ENCODE results near the gene PDE8B. TPM values are rescaled to one million over a fixed set of nuclear protein-coding genes. Genes with fewer than 3 reads are reported as not detected.

Gene PDE8B
- total RNA-seq, 1 experiment from 2014 or later = 0.07 TPM

DNA sequence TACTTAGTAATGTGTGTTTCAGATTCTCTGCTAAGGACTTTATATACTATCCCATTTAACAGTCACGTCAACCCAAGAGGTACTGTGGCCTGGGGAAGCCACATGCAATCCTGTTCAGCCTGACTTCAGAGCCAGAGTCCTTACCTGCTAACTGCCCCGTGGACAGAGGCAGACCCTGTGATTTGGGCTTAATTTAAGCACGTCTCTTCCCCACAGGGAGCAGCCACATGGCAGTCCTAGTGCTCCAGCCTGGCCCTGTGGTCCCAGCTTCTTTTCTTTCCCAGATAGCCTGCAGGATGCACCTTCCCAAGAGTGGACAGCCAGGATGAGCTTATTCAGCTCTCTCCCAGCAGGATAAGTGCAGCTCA lies 71.5 kb downstream of the PDE8B start:
- no peak overlapping the region for H2BK5ac ChIP-seq (ENCODE audit: insufficient read length, low read length)
- no peaks in the 10 kb centered on the region for H3K79me1 ChIP-seq (ENCODE audit: insufficient read depth, low read depth, low read length, poor library complexity, severe bottlenecking)
- H3K27ac ChIP-seq (ENCODE audit: insufficient read length, low read depth, low read length) = no peak overlapping the region
- no peak overlapping the region for H2BK20ac ChIP-seq (ENCODE audit: low read depth, low read length, poor library complexity, severe bottlenecking)
- no peak overlapping the region for H2BK120ac ChIP-seq (ENCODE audit: low read depth, low read length, poor library complexity, severe bottlenecking)
- Mint-ChIP-seq H3K9me3 (no peaks in the 10 kb centered on the region), H3K36me3 (ENCODE audit: insufficient read depth in 1 of 3, low read depth in 3 of 3) (no peaks in the 10 kb centered on the region), H3K27me3 (ENCODE audit: low read depth) (no peaks in the 10 kb centered on the region; the same call in 1 of the 2 replicates), H3K4me1 (peaks cover 0 to 3% of the 10 kb centered on the region in 2 experiments; a peak in 3 of 4 replicates), H3K4me3 (no peak overlapping the region), H3K27ac (no peak overlapping the region)
- no peak overlapping the region for H2AK5ac ChIP-seq (ENCODE audit: insufficient read length, low read length)
- no peak overlapping the region for H3K18ac ChIP-seq (ENCODE audit: insufficient read length, low read depth, low read length)
- H3K4me1 ChIP-seq (ENCODE audit: insufficient read depth, low read length) = no peaks in the 10 kb centered on the region
- H3K9ac ChIP-seq (ENCODE audit: extremely low read depth, insufficient read length, low read length) = no peak overlapping the region
- H3K4ac ChIP-seq (ENCODE audit: low read depth, low read length) = no peak overlapping the region
- no peak for DNase-seq
- H4K5ac ChIP-seq (ENCODE audit: insufficient read length, low read depth, low read length) = no peak overlapping the region
- H3K14ac ChIP-seq (ENCODE audit: insufficient read depth, low read length) = no peak overlapping the region
- no peak overlapping the region for H3K23ac ChIP-seq (ENCODE audit: insufficient read length, low read depth, low read length)
- H2BK12ac ChIP-seq (ENCODE audit: insufficient read length, low read depth, low read length) = no peak overlapping the region
- TF ChIP-seq, protein P1, sequence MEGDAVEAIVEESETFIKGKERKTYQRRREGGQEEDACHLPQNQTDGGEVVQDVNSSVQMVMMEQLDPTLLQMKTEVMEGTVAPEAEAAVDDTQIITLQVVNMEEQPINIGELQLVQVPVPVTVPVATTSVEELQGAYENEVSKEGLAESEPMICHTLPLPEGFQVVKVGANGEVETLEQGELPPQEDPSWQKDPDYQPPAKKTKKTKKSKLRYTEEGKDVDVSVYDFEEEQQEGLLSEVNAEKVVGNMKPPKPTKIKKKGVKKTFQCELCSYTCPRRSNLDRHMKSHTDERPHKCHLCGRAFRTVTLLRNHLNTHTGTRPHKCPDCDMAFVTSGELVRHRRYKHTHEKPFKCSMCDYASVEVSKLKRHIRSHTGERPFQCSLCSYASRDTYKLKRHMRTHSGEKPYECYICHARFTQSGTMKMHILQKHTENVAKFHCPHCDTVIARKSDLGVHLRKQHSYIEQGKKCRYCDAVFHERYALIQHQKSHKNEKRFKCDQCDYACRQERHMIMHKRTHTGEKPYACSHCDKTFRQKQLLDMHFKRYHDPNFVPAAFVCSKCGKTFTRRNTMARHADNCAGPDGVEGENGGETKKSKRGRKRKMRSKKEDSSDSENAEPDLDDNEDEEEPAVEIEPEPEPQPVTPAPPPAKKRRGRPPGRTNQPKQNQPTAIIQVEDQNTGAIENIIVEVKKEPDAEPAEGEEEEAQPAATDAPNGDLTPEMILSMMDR (conservative IDR thresholded peaks at IDR 0.05) = no peak
- no peaks in the 10 kb centered on the region for H3K79me2 ChIP-seq (ENCODE audit: insufficient read depth, low read length)
- no peak overlapping the region for H4K8ac ChIP-seq (replicated peaks; ENCODE audit: insufficient read length, low read depth, low read length)
- H2BK15ac ChIP-seq (ENCODE audit: low read depth, low read length) = no peak overlapping the region
- no peak overlapping the region for H3T11ph ChIP-seq (ENCODE audit: low read length)
- no peak overlapping the region for H3K56ac ChIP-seq (ENCODE audit: insufficient read length, low read depth, low read length)
- no peaks in the 10 kb centered on the region for H3K23me2 ChIP-seq (ENCODE audit: insufficient read length, low read depth, low read length, poor library complexity, severe bottlenecking)
- no peak overlapping the region for H2AFZ ChIP-seq (ENCODE audit: low read length)
- H3K27me3 ChIP-seq (ENCODE audit: insufficient read depth, low read length) = no peaks in the 10 kb centered on the region
- no peaks in the 10 kb centered on the region for H3K9me3 ChIP-seq (ENCODE audit: control insufficient read depth, low read depth, low read length)
- no CpG with 5 or more reads among the region's 3 CpGs for WGBS (ENCODE audit: extremely low coverage, insufficient read length, low lambda C conversion rate)
- no peak overlapping the region for H4K91ac ChIP-seq (ENCODE audit: insufficient read length, low read depth, low read length)
- H4K20me1 ChIP-seq (ENCODE audit: control insufficient read depth, insufficient read depth, insufficient read length) = no peaks in the 10 kb centered on the region
- no peak overlapping the region for H3K4me2 ChIP-seq (ENCODE audit: insufficient read depth, insufficient read length, low read length)
